Endothelial cell of umbilical vein (primary cell): ENCODE data around the gene SGCE. TPM values are rescaled to one million over a fixed set of nuclear protein-coding genes. Genes with fewer than 3 reads are reported as not detected.

ENCODE experiments used
- BruUV-seq: library from RNA; stranded (reverse); fragments of 400-500 nt; replicated peaks from 2 replicates; lab custom pipeline; 2021; lab: Mats Ljungman, UMichigan
- CTCF ChIA-PET: fragments of 300-600, 350-600 bp; sonication (Branson Sonifier 250); formaldehyde crosslinking; loops from one replicate; lab custom pipeline; 2021; ENCODE audit warnings: antibody characterized with exemption, inconsistent platforms; lab: Charles Lee
- POLR2A ChIA-PET: fragments of 300-600, 350-600 bp; sonication (Branson Sonifier 250); formaldehyde crosslinking; loops from one replicate; lab custom pipeline; 2021; ENCODE audit warnings: antibody characterized with exemption, inconsistent platforms; lab: Charles Lee
- DNase-seq: peaks from one replicate; pipeline ENCODE4 v3.0.0-alpha.2; 2011; ENCODE audit warnings: low read depth, low spot score
- FAIRE-seq: peaks from 2 replicates; lab custom pipeline; 2011; peaks lifted over from hg19 to GRCh38; lab: Jason Lieb, UNC
- H2AFZ ChIP-seq: 2 replicates; pipeline ENCODE4 v1.6.0; 2012; ENCODE audit warnings: low read depth, low read length, control low read depth, inconsistent platforms
- H3K27ac ChIP-seq: 2 replicates; pipeline ENCODE4 v1.5.1; 2011; ENCODE audit warnings: low read depth, mild to moderate bottlenecking, control low read depth, low read length, moderate library complexity; ENCODE audit not compliant: insufficient read depth
- H3K27me3 ChIP-seq, 2 experiments: 2 replicates each; pipeline versions ENCODE4 v1.6.0 to v1.6.1; 2011; ENCODE audit warnings: low read length in 2 of 2, mixed read lengths in 1 of 2; ENCODE audit not compliant: control insufficient read depth in 2 of 2, insufficient read depth in 2 of 2
- H3K36me3 ChIP-seq, 2 experiments: 2 replicates in 1 of 2; 3 replicates in 1 of 2; pipeline ENCODE4 v1.5.1; 2011; ENCODE audit warnings: low read length in 2 of 2, mild to moderate bottlenecking in 1 of 2, moderate library complexity in 1 of 2; ENCODE audit not compliant: control insufficient read depth in 2 of 2, insufficient read depth in 2 of 2; ENCODE audit errors: extremely low read depth in 1 of 2
- H3K4me1 ChIP-seq: 3 replicates; pipeline ENCODE4 v1.5.1; 2011; ENCODE audit warnings: mild to moderate bottlenecking, low read length; ENCODE audit not compliant: control insufficient read depth, insufficient read depth; ENCODE audit errors: extremely low read depth
- H3K4me2 ChIP-seq: 2 replicates; pipeline ENCODE4 v1.6.1; 2011; ENCODE audit warnings: low read length, control low read depth, mixed read lengths; ENCODE audit not compliant: insufficient read depth
- H3K4me3 ChIP-seq, 3 experiments: fragments of 200-600 bp in 1 of 3; sonication (generic), shearing (Covaris generic) in 1 of 3; replicated peaks in 1 of 3; 2 replicates each; pipeline ENCODE4 v1.5.1; 2011 to 2016; ENCODE audit warnings: control low read depth in 3 of 3, low read length in 3 of 3, mild to moderate bottlenecking in 2 of 3, inconsistent platforms in 1 of 3, low read depth in 1 of 3, moderate library complexity in 1 of 3; ENCODE audit not compliant: insufficient read depth in 1 of 3
- H3K79me2 ChIP-seq: 2 replicates; pipeline ENCODE4 v1.6.0; 2012; ENCODE audit warnings: low read length, inconsistent platforms; ENCODE audit not compliant: control insufficient read depth, insufficient read depth
- H3K9ac ChIP-seq: replicated peaks from 2 replicates; pipeline ENCODE3; 2011; ENCODE audit warnings: low read length, control low read depth; ENCODE audit not compliant: insufficient read depth; ENCODE audit errors: extremely low read depth
- H3K9me1 ChIP-seq: replicated peaks from 3 replicates; pipeline ENCODE4 v1.6.0; 2011; ENCODE audit warnings: mild to moderate bottlenecking, low read length; ENCODE audit not compliant: control insufficient read depth, insufficient read depth; ENCODE audit errors: extremely low read depth
- H3K9me3 ChIP-seq: replicated peaks from 2 replicates; pipeline ENCODE4 v1.5.1; 2012; ENCODE audit warnings: low read length, inconsistent platforms; ENCODE audit not compliant: control insufficient read depth, insufficient read depth
- H4K20me1 ChIP-seq: replicated peaks from 2 replicates; pipeline ENCODE3; 2011; ENCODE audit warnings: mild to moderate bottlenecking, low read length; ENCODE audit not compliant: control insufficient read depth, insufficient read depth; ENCODE audit errors: extremely low read depth
- EZH2 ChIP-seq: IDR thresholded peaks from 2 replicates; pipeline ENCODE4 v1.6.1; 2012; ENCODE audit warnings: borderline replicate concordance, low read depth, mild to moderate bottlenecking, moderate library complexity, low read length, inconsistent platforms; ENCODE audit not compliant: severe bottlenecking
- FOS ChIP-seq: IDR thresholded peaks from 2 replicates; pipeline ENCODE4 v1.6.1; 2011; ENCODE audit warnings: mild to moderate bottlenecking, low read length, moderate library complexity, borderline replicate concordance; ENCODE audit not compliant: insufficient read depth
- GATA2 ChIP-seq: IDR thresholded peaks from 2 replicates; pipeline ENCODE4 v1.7.0; 2011; ENCODE audit warnings: low read depth, mild to moderate bottlenecking, moderate library complexity, mixed read lengths, low read length; ENCODE audit not compliant: insufficient read length, insufficient read depth
- JUN ChIP-seq: IDR thresholded peaks from 2 replicates; pipeline ENCODE4 v1.6.1; 2011; ENCODE audit warnings: borderline replicate concordance, low read depth; ENCODE audit not compliant: insufficient read length, insufficient read depth
- MYC ChIP-seq: IDR thresholded peaks from one replicate; pipeline ENCODE4 v1.6.1; 2011; ENCODE audit warnings: mild to moderate bottlenecking, low read depth, low read length
- POLR2A ChIP-seq: IDR thresholded peaks from 2 replicates; pipeline ENCODE4 v1.6.1; 2012; ENCODE audit warnings: low read depth, mild to moderate bottlenecking, control low read depth, low read length
- POLR2AphosphoS5 ChIP-seq: IDR thresholded peaks from 2 replicates; pipeline ENCODE4 v1.6.1; 2012; ENCODE audit warnings: low read depth, mild to moderate bottlenecking, control low read depth, low read length, moderate library complexity; ENCODE audit not compliant: insufficient read depth
- dilution Hi-C: fragments of 300-500 bp; cut with MboI; formaldehyde crosslinking; loops from one replicate; pipeline ENCODE4 v1.15.0; 2019; ENCODE audit warnings: low sequenced_read_pairs; ENCODE audit not compliant: extremely low pct_ligation_motif_present
- intact Hi-C: fragments of 100-400 bp; cut with micrococcal nuclease; formaldehyde crosslinking; loops from one replicate; pipeline ENCODE4 v1.10.0; 2022
- polyA plus RNA-seq, 4 experiments: library from polyadenylated mRNA; depleted of rRNA in 3 of 4; stranded (reverse) in 3 of 4; unstranded in 1 of 4; fragments of >200 nt; gene quantifications; 2 replicates each; pipeline versions ENCODE4 v1.2.1 to v1.2.3, GENCODE V29; 2011 to 2012; ENCODE audit warnings: missing spikeins in 1 of 4
- total RNA-seq: library from RNA; stranded (reverse); gene quantifications from 2 replicates; pipeline ENCODE4 v1.2.3, GENCODE V29; 2021
- TF ChIP-seq, protein P1 (sequence below): IDR thresholded peaks from 2 replicates; pipeline ENCODE4 v1.6.1; 2011; ENCODE audit not compliant: insufficient read depth, insufficient read length
- TF ChIP-seq, protein P2 (sequence below), 2 donors: IDR thresholded peaks; 1 replicate in 1 of 2; 2 replicates in 1 of 2; pipeline ENCODE4 v1.5.1; 2011; ENCODE audit warnings: low read length in 2 of 2, mild to moderate bottlenecking in 2 of 2, moderate library complexity in 2 of 2, control low read depth in 1 of 2, inconsistent platforms in 1 of 2, low read depth in 1 of 2; ENCODE audit not compliant: insufficient read depth in 1 of 2; ENCODE audit errors: extremely low read depth in 1 of 2

Gene SGCE
- total and polyA plus RNA-seq, 2 donors (not counting 3 experiments of a cell fraction or from before 2014, with no cell fraction given): 46.8 to 53.3 TPM

GRCh38 chr7:94662548-94662947, 6.6 kb upstream of the SGCE start:
- Histone ChIP-seq H3K79me2 (no peaks in the 10 kb centered on the region), H3K9ac (no peak overlapping the region), H3K27me3 (no peaks in the 10 kb centered on the region), H3K27ac (no peak overlapping the region), H3K36me3 (no peaks in the 10 kb centered on the region), H3K4me2 (no peak overlapping the region), H2AFZ (no peak overlapping the region), H3K9me1 (no peaks in the 10 kb centered on the region), H3K9me3 (no peaks in the 10 kb centered on the region), H4K20me1 (no peaks in the 10 kb centered on the region), H3K4me3 (no peak overlapping the region), H3K4me1 (peaks cover 3% of the 10 kb centered on the region)
- POLR2A ChIA-PET: no interaction called here
- dilution Hi-C loops: no loop called here
- BruUV-seq: no TSS peak
- TF ChIP-seq FOS (no peak), POLR2AphosphoS5 (no peak), JUN (no peak), GATA2 (no peak), MYC (no peak), POLR2A (no peak), EZH2 (no peak)
- TF ChIP-seq, protein P1, sequence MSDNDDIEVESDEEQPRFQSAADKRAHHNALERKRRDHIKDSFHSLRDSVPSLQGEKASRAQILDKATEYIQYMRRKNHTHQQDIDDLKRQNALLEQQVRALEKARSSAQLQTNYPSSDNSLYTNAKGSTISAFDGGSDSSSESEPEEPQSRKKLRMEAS: no peak
- TF ChIP-seq, protein P2, sequence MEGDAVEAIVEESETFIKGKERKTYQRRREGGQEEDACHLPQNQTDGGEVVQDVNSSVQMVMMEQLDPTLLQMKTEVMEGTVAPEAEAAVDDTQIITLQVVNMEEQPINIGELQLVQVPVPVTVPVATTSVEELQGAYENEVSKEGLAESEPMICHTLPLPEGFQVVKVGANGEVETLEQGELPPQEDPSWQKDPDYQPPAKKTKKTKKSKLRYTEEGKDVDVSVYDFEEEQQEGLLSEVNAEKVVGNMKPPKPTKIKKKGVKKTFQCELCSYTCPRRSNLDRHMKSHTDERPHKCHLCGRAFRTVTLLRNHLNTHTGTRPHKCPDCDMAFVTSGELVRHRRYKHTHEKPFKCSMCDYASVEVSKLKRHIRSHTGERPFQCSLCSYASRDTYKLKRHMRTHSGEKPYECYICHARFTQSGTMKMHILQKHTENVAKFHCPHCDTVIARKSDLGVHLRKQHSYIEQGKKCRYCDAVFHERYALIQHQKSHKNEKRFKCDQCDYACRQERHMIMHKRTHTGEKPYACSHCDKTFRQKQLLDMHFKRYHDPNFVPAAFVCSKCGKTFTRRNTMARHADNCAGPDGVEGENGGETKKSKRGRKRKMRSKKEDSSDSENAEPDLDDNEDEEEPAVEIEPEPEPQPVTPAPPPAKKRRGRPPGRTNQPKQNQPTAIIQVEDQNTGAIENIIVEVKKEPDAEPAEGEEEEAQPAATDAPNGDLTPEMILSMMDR (IDR thresholded peaks at IDR 0.05; ENCODE audit: extremely low read depth in 1 of 2, insufficient read depth in 1 of 2, low read depth in 1 of 2, low read length in 2 of 2): no peak
- CTCF ChIA-PET: no interaction called here
- intact Hi-C loops: no loop called here
- FAIRE-seq (no peak), DNase-seq (no peak)
